ENCODE results near the gene SH3GLB1. TPM values are rescaled to one million over a fixed set of nuclear protein-coding genes. Genes with fewer than 3 reads are reported as not detected.

Gene SH3GLB1
- total and polyA plus RNA-seq, 2 of the 13 experiments (the other 11 are each of a cell fraction or from before 2014, with no cell fraction given): 26.0 to 41.5 TPM

GRCh38 chr1:86704972-86705664 is 742 bp downstream of the SH3GLB1 start (continued):
- TF ChIP-seq GRHL1 (CRISPR knock-in tag; conservative IDR thresholded peaks at IDR 0.05) (no peak), KLF11 (CRISPR knock-in tag; IDR thresholded peaks at IDR 0.05) (no peak), ZNF337 (CRISPR knock-in tag; IDR thresholded peaks at IDR 0.05; ENCODE audit: borderline replicate concordance, low read depth) (no peak), ARNTL (CRISPR knock-in tag; IDR thresholded peaks at IDR 0.05) (peak; percentile 37; the same call in 1 of the 2 replicates), USF2 (IDR thresholded peaks at IDR 0.05; ENCODE audit: low read depth, low read length) (no peak), USF2 (CRISPR knock-in tag; IDR thresholded peaks at IDR 0.05; ENCODE audit: borderline replicate concordance) (no peak), ARID3A (IDR thresholded peaks at IDR 0.05; ENCODE audit: low read depth, low read length) (no peak), CERS6 (CRISPR knock-in tag; IDR thresholded peaks at IDR 0.05) (no peak), ZBTB49 (CRISPR knock-in tag; IDR thresholded peaks at IDR 0.05; ENCODE audit: borderline replicate concordance) (no peak), ARID4A (CRISPR knock-in tag; IDR thresholded peaks at IDR 0.05; ENCODE audit: borderline replicate concordance) (no peak; the same call in 1 of the 2 replicates)
